ENCODE data around the gene MAP3K4.

DNA sequence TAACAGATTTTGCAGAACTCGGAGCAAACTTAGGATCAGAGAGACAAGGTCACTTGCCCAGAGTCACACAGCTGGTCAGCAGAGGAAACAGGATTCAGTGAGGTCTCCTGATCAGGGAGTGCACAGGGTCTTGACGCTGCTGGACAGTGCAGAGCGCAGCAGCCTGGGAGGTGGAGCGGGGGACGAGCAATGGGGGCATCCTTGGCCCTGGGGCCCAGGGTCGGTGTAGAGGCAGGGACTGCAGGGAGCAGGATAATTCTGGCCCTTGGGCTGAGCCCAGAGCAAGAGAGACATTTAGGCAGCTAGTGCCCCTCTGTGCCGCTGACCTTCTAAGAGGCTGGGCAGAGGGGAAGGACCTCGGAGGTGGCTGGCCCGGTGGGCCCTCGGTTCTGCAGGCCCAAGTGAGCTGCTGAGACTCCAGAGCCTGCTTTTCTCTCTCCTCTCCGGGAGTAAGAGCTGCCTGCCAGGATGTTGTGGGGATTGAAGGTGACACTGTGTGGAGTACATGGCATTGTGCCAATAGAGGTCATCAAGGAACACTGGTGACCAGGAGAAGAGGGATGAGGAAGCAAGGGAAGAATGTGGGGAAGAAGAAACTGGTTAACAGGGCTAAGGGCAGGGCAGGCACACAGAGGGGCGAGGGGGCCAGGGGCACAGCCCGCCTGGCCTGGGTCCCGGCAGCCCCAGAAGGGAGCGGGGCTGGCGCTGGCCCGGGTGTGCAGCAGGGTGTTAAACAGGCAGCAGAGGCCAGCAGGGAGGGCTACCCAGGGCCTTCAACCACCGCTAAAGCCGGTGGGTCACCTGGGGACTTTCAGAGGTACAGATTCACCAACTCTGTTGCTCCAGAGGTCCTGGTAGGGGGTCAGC, 160.3 kb downstream of the MAP3K4 start:
- TF ChIP-seq, protein P1, sequence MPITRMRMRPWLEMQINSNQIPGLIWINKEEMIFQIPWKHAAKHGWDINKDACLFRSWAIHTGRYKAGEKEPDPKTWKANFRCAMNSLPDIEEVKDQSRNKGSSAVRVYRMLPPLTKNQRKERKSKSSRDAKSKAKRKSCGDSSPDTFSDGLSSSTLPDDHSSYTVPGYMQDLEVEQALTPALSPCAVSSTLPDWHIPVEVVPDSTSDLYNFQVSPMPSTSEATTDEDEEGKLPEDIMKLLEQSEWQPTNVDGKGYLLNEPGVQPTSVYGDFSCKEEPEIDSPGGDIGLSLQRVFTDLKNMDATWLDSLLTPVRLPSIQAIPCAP (CRISPR knock-in tag; IDR thresholded peaks at IDR 0.05) = no peak
- TF ChIP-seq, protein P2, sequence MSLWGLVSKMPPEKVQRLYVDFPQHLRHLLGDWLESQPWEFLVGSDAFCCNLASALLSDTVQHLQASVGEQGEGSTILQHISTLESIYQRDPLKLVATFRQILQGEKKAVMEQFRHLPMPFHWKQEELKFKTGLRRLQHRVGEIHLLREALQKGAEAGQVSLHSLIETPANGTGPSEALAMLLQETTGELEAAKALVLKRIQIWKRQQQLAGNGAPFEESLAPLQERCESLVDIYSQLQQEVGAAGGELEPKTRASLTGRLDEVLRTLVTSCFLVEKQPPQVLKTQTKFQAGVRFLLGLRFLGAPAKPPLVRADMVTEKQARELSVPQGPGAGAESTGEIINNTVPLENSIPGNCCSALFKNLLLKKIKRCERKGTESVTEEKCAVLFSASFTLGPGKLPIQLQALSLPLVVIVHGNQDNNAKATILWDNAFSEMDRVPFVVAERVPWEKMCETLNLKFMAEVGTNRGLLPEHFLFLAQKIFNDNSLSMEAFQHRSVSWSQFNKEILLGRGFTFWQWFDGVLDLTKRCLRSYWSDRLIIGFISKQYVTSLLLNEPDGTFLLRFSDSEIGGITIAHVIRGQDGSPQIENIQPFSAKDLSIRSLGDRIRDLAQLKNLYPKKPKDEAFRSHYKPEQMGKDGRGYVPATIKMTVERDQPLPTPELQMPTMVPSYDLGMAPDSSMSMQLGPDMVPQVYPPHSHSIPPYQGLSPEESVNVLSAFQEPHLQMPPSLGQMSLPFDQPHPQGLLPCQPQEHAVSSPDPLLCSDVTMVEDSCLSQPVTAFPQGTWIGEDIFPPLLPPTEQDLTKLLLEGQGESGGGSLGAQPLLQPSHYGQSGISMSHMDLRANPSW (CRISPR knock-in tag; conservative IDR thresholded peaks at IDR 0.05; ENCODE audit: low read depth) = no peak
- TF ChIP-seq, protein P3, sequence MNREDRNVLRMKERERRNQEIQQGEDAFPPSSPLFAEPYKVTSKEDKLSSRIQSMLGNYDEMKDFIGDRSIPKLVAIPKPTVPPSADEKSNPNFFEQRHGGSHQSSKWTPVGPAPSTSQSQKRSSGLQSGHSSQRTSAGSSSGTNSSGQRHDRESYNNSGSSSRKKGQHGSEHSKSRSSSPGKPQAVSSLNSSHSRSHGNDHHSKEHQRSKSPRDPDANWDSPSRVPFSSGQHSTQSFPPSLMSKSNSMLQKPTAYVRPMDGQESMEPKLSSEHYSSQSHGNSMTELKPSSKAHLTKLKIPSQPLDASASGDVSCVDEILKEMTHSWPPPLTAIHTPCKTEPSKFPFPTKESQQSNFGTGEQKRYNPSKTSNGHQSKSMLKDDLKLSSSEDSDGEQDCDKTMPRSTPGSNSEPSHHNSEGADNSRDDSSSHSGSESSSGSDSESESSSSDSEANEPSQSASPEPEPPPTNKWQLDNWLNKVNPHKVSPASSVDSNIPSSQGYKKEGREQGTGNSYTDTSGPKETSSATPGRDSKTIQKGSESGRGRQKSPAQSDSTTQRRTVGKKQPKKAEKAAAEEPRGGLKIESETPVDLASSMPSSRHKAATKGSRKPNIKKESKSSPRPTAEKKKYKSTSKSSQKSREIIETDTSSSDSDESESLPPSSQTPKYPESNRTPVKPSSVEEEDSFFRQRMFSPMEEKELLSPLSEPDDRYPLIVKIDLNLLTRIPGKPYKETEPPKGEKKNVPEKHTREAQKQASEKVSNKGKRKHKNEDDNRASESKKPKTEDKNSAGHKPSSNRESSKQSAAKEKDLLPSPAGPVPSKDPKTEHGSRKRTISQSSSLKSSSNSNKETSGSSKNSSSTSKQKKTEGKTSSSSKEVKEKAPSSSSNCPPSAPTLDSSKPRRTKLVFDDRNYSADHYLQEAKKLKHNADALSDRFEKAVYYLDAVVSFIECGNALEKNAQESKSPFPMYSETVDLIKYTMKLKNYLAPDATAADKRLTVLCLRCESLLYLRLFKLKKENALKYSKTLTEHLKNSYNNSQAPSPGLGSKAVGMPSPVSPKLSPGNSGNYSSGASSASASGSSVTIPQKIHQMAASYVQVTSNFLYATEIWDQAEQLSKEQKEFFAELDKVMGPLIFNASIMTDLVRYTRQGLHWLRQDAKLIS (CRISPR knock-in tag; IDR thresholded peaks at IDR 0.05; ENCODE audit: borderline replicate concordance) = no peak
- TF ChIP-seq, protein P4, sequence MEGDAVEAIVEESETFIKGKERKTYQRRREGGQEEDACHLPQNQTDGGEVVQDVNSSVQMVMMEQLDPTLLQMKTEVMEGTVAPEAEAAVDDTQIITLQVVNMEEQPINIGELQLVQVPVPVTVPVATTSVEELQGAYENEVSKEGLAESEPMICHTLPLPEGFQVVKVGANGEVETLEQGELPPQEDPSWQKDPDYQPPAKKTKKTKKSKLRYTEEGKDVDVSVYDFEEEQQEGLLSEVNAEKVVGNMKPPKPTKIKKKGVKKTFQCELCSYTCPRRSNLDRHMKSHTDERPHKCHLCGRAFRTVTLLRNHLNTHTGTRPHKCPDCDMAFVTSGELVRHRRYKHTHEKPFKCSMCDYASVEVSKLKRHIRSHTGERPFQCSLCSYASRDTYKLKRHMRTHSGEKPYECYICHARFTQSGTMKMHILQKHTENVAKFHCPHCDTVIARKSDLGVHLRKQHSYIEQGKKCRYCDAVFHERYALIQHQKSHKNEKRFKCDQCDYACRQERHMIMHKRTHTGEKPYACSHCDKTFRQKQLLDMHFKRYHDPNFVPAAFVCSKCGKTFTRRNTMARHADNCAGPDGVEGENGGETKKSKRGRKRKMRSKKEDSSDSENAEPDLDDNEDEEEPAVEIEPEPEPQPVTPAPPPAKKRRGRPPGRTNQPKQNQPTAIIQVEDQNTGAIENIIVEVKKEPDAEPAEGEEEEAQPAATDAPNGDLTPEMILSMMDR (IDR thresholded peaks at IDR 0.05) = no peak
- TF ChIP-seq ZNF232 (CRISPR knock-in tag; IDR thresholded peaks at IDR 0.05) (no peak), ETV6 (CRISPR knock-in tag; IDR thresholded peaks at IDR 0.05) (no peak), NFE2L1 (CRISPR knock-in tag; IDR thresholded peaks at IDR 0.05) (no peak), FOXK1 (CRISPR knock-in tag; IDR thresholded peaks at IDR 0.05) (no peak), ZBTB21 (CRISPR knock-in tag; IDR thresholded peaks at IDR 0.05; ENCODE audit: borderline replicate concordance) (no peak), NR2C2 (CRISPR knock-in tag; IDR thresholded peaks at IDR 0.05) (no peak), NFATC4 (CRISPR knock-in tag; IDR thresholded peaks at IDR 0.05) (no peak)
- TF ChIP-seq, protein P5, sequence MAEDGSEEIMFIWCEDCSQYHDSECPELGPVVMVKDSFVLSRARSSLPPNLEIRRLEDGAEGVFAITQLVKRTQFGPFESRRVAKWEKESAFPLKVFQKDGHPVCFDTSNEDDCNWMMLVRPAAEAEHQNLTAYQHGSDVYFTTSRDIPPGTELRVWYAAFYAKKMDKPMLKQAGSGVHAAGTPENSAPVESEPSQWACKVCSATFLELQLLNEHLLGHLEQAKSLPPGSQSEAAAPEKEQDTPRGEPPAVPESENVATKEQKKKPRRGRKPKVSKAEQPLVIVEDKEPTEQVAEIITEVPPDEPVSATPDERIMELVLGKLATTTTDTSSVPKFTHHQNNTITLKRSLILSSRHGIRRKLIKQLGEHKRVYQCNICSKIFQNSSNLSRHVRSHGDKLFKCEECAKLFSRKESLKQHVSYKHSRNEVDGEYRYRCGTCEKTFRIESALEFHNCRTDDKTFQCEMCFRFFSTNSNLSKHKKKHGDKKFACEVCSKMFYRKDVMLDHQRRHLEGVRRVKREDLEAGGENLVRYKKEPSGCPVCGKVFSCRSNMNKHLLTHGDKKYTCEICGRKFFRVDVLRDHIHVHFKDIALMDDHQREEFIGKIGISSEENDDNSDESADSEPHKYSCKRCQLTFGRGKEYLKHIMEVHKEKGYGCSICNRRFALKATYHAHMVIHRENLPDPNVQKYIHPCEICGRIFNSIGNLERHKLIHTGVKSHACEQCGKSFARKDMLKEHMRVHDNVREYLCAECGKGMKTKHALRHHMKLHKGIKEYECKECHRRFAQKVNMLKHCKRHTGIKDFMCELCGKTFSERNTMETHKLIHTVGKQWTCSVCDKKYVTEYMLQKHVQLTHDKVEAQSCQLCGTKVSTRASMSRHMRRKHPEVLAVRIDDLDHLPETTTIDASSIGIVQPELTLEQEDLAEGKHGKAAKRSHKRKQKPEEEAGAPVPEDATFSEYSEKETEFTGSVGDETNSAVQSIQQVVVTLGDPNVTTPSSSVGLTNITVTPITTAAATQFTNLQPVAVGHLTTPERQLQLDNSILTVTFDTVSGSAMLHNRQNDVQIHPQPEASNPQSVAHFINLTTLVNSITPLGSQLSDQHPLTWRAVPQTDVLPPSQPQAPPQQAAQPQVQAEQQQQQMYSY (CRISPR knock-in tag; IDR thresholded peaks at IDR 0.05) = no peak
- TF ChIP-seq, protein P6, sequence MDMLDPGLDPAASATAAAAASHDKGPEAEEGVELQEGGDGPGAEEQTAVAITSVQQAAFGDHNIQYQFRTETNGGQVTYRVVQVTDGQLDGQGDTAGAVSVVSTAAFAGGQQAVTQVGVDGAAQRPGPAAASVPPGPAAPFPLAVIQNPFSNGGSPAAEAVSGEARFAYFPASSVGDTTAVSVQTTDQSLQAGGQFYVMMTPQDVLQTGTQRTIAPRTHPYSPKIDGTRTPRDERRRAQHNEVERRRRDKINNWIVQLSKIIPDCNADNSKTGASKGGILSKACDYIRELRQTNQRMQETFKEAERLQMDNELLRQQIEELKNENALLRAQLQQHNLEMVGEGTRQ (CRISPR knock-in tag; IDR thresholded peaks at IDR 0.05) = no peak

All from WTC11 (cell line).